Measurements from ENCODE around the gene CHST15.

Gene CHST15

DNA sequence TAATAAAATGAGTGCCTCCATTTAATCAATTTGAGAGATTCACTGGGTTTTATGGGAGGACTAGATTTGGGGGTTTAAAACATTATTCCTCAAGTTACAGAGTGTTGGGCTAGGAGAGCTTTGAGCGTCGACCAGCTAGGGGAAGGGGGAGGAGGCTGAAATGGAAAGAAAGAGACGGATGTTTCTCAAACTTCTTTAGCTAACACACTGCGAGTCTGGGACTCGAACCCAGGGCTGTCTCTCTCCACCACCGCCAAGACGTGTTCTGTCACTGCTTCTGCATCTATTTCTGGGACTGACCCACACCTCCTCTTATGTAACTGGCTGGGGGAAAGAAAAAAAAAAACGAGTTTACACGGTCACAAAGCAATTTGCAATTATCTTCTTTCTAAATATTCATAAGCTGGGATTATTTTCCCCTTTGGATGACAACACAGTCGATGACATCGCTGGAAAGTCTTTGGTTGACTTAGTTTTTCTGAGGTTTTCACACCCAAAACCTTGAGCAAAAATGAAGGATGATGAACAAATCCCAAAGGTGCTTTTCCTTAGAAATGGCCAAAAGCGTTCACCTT is 27.2 kb downstream of the CHST15 start:
- no peak for DNase-seq (ENCODE audit: low read depth in 2 of 2)

DNA sequence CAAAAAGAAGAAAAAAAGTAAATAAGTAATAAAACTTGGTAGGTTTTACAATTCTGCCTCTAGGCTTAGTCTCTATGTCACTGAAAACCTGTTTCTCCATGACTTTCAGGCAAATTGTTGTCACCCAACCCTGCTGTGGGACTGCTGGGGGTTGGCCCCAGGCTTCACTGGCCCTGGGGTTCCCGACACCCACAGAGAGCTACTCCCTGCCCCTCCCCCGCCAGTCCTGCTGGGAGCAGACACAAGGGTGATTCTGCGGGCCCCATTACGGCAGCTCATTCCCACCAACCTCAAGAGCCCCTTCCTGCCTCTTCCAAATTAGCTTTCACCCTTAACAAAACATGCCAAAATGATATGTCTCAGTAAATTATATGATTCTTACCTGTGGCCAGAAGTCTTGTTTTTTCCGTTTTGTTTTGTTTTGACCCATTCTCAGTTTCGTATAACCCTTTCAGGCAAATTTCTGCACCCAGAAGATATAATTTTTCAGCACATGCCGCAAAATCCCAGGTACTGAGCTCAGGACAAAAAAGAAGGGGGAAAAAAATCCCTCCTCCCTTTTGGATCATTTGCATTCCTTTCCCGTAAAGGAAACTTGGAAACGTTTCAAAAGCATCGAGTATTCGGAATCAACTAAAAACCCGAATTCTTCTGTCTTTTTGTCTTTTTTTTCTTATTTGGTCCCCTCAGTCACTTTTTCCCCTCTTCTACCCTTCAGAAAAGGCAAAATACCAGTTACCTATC is 27.8 kb downstream of the CHST15 start:
- DNase-seq (ENCODE audit: low read depth in 2 of 2), result no peak

DNA sequence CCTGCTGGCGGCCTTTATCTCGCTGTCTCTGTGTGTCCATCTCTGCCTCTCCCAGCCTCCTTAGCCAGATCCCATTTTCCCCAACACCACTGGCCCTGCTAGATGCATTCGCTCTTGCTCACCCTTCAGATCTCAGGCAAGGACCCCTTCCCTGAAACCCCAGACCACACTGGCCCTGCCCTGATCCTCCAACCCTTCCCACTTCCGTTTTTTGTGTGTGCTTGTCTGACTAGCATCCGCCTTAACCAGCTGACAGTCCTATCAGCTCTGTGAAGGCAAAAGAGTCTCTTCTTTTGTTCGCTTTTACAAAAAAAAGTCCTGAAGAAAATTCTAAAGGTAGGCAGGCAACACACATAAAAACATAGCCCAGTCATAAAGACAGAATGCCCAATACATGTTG is 28.7 kb downstream of the CHST15 start:
- no peak for DNase-seq (ENCODE audit: low read depth in 2 of 2)

DNA sequence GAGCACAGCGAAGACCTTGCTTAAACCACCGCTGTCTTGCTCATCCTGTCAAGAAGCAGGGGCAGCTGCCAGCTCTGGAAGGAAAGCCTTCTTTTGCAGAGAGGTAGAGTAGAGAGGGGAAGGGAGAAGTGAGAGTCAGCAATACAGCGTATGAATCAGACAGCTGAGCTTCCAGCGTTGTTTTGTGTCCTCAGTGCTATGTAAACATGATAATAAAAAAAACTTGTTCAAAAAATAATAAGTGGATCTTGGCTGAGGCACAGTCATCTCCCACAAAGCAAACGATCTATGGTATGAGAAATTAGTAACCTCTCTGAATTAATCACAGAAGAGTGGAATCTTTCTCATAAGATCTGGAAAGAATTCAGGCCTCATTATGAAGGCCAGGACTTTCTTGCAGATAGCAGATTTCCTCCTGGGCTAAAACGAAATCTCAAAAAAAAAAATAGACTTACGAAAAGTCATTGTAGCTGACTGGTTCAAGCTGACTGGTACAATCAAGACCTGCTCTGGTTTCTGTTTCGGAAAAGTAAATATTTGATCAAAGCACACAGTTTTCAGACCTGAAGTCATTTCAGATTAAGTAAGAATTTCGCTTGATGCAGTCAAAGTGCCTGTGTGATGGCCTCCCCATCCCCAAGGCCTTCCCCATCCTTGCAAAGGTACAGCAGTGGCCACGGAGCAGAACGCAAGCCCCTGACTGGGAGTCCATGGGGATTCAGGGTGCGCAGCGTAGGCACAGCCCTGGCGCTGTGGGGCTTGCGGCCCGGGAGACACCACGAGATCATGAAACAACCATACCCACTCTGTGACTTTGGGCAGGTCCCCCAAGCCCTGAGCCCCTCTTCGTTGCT is 29.4 kb downstream of the CHST15 start:
- DNase-seq (ENCODE audit: low read depth in 2 of 2), result no peak

DNA sequence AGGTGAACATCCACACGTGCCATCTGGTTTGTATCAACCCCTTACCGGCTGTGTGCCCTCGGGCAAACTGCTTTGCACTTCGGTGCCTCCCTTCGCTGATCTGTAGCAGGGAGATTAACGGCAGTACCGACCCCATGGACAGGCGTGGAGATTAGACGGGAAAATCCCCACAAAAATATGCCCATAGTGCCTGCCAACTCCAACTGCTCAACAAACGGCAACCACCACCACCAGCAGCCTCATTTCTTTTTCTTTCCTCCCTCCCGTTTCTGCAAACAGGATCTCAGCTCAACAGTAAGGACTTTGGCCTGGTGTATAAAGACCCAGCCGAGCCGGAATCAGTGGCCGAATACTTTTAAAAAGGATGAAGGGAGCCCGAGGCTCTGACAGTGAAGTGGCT is 31.0 kb downstream of the CHST15 start:
- DNase-seq (ENCODE audit: low read depth in 2 of 2), result no peak

DNA sequence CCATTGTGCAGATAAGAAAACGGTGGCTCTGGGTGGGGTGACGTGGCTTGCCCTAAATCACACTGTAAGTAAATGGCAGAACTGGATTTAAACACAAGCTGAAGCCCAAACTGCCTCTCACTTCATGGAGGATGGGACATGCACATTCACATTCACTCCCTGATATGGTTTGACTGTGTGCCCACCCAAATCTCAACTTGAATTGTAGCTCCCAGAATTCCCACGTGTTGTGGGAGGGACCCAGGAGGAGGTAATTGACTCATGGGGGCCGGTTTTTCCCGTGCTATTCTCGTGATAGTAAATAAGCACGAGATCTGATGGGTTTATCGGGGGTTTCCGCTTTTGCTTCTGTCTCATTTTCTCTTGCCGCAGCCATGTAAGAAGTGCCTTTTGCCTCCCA is 32.4 kb downstream of the CHST15 start:
- DNase-seq (ENCODE audit: low read depth in 2 of 2), result no peak

DNA sequence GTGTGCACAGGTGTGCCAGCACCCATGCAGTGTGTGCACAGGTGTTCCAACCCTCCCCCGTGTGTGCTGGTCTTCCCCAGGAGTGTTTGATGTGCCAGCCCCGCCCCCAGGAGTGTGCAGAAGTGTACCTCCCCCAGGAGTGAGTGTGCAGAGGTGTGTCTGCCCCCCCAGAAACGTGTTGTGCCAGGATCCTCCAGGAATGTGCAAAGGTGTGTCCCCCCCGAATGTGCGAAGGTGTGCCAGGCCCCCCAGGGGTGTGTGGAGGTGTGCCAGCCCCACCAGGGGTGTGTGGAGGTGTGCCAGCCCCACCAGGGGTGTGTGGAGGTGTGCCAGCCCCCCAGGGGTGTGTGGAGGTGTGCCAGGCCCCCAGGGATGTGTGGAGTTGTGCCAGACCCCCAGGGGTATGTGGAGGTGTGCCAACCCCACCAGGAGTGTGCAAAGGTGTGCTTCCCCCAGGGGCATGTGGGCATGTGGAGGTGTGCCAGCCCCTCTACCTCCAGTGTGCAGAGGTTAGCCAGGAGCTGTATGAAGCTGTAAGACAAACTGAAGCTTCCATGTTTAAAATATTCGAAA is 33.2 kb downstream of the CHST15 start:
- no peak for DNase-seq (ENCODE audit: low read depth in 2 of 2)

DNA sequence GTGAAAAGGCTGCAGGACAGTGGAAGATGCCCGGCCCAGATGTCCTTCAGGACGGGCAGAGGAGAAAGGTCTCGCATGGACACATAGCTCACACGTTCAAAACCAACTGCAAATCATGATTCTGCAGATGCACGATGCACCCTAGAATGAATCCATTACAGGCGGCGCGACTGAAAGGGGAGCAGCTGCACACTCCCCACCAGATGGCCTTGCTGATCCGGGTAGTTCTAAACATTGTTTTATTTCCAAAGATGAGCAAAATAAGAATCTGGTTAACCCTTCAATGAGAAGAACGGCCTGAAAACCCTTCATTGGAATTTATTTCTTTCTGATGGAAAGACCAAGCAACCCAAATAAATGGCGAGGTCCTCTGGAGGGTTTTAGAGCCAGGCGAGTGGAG is 33.8 kb downstream of the CHST15 start:
- DNase-seq (ENCODE audit: low read depth in 2 of 2), result no peak

DNA sequence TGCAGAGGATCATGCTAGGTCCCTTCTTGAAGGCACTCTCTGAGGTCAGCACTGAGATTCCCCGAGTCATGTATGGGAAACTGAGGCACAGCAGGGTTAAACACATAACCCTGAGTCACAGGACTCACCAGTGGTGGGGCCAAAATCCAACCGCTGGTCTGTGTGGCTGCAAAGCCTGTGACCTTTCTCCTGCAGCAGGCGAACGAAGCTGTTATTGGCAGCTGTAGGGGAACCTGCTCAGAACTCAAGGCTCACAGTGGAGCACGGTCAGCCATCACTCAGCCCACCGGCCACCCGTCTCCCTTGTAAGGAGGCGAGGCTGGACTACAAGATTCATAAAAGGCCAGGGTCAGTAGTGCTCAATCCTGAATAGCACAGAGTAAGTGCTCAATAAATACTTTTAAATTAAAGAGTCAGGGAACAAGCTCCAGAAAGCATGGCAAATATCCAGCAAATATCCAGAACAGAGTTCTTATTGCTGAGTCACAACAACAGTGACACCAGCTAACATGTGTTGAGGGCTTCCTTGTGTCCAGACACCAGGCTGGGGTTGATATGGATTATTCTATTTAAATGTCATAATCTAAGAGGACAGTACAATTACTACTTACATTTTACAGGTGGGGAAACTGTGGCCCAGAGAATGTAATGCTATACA is 34.9 kb downstream of the CHST15 start:
- no peak for DNase-seq (ENCODE audit: low read depth in 2 of 2)

DNA sequence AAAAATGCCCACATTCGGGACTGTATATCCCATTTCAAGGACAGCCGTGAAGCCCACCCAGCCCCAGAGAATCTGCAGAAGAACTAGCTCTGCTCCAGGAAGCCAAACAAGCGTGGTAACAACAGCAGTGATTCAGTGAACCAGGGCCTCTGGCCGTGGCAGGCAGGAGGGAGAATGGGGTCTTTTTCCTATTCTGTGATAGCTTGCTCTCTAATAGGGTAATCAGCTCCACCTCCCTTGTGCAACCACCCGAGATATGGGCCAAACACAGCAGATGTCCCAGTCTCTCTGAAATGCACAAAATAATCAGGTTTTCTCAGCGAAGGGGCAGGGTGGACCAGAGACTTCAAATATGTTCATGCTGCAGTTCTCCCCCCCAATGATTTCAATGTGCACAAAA is 35.8 kb downstream of the CHST15 start:
- no peak for DNase-seq (ENCODE audit: low read depth in 2 of 2)

DNA sequence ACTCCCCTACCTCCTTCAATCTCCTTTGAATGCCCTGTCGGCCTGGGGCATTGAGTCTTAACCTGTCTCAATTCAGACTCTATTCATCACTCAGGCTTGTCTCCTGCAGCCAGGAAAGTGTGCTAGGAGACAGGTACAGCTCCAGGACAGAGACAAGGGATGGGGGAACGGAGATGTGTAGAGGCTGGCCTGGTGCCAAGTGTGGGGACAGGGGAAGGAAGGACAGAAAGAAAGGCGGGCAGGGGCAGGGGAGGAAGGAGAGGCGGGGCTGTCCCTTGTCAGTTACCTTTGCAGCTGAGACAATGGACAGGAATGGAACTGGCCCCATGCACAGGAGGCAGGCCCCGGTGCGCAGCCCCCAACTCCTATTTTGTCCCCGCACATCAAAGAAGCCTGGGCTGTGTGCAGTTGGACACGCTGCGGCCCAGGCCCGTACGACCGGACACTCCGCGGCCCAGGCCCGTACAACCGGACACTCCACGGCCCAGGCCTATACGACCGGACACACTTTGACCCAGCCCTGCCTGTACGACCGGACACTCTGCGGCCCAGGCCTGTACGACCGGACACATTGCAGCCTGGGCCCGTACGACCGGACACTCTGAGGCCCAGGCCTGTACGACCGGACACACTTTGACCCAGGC is 36.9 kb downstream of the CHST15 start:
- no peak for DNase-seq (ENCODE audit: low read depth in 2 of 2)

DNA sequence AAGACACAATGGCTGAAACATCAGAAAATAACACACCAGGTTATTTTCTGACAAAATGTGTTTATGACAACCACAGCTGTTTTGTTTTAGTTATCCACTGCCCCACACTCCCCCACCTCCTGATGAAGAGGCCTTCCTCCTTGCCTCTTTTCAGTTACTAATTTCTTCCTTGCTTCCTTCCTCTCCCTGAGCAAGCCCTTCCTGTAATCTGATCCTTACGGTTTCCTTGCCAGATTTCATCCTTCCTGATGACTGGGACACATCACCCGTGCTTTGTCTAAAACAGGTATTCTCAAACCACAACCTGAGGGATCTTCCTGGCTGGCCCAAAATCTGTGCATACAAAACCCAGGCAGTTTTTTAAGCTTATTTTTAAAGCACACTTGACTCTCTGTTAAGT is 39.4 kb downstream of the CHST15 start:
- no peak for DNase-seq (ENCODE audit: low read depth in 2 of 2)

DNA sequence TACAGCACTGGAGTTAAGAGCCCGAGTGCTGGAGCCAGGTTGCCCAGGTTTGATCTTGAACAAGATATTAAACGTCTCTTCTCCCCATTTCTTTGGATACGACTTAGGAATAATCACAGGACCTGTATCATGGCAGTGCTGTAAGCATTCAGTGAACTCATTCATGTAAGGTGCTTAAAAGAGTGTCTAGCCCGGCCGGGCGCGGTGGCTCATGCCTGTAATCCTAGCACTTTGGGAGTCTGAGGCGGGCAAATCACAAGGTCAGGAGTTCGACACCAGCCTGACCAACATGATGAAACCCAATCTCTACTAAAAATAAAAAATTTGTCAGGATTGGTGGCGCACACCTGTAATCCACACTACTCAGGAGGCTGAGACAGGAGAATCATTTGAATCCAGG is 40.8 kb downstream of the CHST15 start:
- no peak for DNase-seq (ENCODE audit: low read depth in 2 of 2)

DNA sequence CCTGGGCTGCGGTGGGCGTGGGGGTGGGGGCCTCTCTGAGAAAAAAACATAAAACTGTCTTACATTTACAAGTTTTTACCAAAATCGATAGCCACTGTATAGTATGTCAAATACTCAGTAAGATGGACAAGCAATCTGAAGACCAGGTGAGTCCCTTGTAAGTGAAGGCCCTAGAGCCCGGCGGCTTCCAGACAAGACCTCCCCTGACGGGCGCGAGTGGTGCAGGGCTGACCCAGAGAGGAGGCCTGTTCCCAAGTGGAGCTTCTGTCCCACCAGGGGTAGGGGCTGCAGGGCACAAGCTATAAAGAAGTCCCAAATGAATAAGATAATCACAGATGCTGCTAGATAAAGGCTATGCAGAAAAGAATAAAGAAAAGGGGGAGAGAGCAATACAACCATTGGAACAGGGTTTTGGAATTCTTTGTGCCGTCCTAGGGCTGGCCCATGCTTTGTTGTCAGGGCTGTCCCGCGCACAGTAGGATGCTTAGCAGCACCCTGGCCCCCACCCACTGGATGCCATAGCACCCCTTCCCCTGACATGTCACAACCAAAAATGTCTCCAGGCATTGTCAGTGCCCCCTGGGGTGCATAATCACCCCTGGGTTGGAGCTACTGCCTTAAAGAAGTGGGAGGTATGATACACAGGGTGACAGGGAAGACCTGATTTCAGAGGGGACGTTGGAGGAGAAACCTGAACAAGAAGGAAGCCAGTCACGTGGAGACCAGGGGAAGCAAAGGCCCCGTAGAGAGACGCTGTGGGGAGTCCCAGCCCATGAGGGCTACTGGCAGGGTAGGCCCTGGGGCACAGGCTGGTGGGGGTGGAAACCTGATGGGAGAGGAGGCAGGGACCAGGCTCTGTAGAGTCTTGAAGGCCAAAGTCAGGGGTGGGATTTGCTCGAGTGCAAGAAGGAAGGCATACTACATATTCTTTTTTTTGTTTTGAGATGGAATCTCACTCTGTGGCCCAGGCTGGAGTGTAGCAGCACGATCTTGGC is 43.1 kb downstream of the CHST15 start:
- DNase-seq (ENCODE audit: low read depth in 2 of 2), result no peak

DNA sequence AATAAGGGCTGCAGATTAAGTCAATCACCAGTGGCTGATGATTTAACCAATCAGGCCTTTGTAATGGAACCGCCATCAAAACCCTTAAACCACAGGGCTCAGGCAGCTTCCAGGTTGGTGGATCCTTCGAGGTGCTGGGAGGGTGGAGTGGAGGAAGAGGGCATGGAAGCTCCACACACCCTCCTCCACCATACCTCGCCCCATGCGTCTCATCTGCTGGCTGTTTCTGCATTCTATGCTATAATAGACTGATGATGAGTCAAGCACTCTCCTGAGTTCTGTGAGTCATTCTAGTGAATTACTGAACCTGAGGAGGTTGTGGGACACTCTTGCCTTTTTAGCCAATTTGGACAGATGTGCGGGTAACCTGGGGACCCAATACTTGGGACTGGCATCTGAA is 43.9 kb downstream of the CHST15 start:
- no peak for DNase-seq (ENCODE audit: low read depth in 2 of 2)

DNA sequence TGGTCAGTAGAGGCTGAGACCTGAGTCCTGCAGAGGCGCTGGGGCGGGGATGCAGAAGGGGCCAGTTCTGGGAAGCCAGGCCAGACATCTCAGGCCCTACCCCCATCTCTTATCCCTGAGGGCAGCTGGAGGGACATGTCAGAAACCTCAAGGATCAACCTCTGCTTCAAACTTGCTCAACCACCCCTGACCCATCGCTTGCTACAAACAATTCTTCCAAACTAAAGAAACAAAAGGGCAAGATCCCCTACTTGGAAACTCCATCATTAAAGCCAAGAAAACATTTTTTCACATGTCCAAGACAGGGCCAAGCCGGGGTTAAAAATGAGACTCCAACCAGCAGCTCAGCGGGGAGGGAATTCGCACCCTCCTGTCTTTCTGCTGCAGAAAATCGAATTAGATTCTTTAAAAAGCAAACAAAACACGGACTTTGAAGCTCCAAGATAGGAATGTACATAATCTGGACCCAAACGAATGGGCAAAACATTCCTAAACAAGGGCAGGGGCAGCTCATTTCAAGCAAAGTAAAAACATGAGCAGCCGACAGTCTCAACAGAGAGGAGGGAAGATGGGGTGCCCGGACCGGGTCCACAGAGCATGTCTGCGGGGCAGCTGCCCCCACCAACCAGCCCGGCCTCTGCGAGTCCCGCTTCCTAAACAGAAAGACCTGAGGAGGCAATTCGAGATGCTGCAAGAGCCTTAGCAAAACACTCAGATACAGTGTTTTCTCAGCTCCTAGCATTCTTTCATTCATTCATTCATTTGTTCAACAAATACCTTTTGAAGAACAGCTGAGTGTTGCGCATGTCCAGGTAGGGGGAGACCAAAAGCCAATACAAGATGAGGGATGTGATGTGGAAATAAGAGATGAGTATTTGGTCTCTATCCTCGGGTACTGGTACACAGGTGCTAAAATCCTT is 44.8 kb downstream of the CHST15 start:
- DNase-seq (ENCODE audit: low read depth in 2 of 2), result no peak

DNA sequence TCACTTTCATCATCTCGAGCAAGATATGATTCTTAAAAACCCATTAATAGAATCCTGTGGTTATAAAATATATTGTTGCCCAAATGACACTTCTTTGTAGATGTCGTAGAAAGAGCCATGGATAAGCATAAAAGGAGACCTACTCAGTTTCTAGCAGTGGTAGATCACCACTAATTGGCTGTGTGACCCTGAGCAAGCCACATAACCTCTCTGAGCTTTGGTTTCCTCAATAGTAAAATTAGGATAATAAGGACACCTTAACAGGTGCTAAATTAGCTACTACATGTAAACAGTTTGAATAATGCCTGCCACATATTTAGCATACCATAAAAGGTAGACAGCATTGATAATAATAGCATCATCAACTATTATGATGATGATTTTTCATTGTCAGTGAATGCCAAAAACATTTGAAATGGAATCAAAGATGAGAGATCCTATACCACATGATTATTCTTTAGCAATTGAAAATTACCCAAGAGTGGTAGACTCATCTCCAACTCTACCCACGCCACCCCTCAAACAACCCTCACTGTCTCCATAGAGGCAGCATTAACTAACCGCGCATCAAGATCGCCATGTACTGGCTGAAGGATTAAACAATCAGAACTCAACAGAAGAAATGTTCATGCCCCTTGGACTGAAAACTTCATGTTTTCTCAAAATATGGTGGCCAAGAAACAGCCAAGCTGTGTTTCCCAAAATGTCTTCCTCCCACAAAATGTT is 45.8 kb downstream of the CHST15 start:
- DNase-seq (ENCODE audit: low read depth in 2 of 2), result no peak

DNA sequence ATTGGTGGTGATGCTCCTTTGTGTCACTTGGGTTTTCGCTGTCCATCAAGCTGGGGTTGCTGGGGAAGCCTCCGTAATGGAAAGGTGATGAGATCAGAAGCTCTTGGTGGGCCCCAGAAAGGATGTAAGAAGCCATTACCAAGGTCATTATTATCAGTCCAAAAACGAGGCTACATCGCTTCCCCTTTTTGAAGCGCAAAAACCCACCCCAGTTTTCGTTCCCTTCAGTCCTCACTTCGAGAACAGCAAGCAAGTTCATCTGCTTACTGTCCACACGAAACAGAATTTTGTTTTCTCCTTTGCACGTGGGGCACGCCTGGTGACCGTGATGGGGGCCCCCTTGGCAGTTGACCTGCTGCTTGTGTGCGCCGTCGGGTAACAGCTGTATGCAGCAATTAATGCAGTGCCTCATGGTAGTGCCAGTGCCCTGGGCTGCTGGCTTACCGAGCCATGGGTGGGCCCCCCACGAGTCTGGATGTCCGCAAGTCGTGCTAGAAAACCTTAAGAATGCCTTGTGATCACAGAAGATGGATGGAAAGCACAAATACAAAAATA is 47.5 kb downstream of the CHST15 start:
- no peak for DNase-seq (ENCODE audit: low read depth in 2 of 2)

All from stimulated activated CD4-positive, alpha-beta T cell treated with anti-CD3 and anti-CD28 coated beads, Interleukin-1b, Interleukin-23, amount 100 ng/mL, for 1 hour (primary cell).